Mesenchymal stem cell (in vitro differentiated cells and primary cell): ENCODE measurements around the gene RASAL2.

ENCODE experiments used
- DNase-seq: peaks from one replicate; pipeline ENCODE4 v3.0.0-alpha.2; 2013
- H2AFZ ChIP-seq: one replicate; pipeline ENCODE4 v1.6.1; 2013; ENCODE audit warnings: low read depth, mild to moderate bottlenecking, control low read depth, inconsistent platforms, low read length, moderate library complexity
- H2AK5ac ChIP-seq: 2 replicates; pipeline ENCODE4 v1.6.1; 2013; ENCODE audit warnings: low read length, moderate library complexity, mild to moderate bottlenecking, inconsistent platforms; ENCODE audit not compliant: severe bottlenecking
- H2BK120ac ChIP-seq: one replicate; pipeline ENCODE4 v1.6.1; 2013; ENCODE audit warnings: low read depth, mild to moderate bottlenecking, inconsistent platforms, low read length, moderate library complexity
- H2BK12ac ChIP-seq, 2 experiments: one replicate each; pipeline ENCODE4 v1.6.1; 2013; ENCODE audit warnings: inconsistent platforms in 2 of 2, low read length in 2 of 2, mild to moderate bottlenecking in 2 of 2, moderate library complexity in 2 of 2, control low read depth in 1 of 2
- H2BK15ac ChIP-seq: one replicate; pipeline ENCODE4 v1.6.1; 2013; ENCODE audit warnings: mild to moderate bottlenecking, low read depth, inconsistent platforms; ENCODE audit not compliant: poor library complexity, severe bottlenecking
- H2BK5ac ChIP-seq: 2 replicates; pipeline ENCODE4 v1.6.1; 2013; ENCODE audit warnings: low read depth, mild to moderate bottlenecking, low read length, control low read depth, inconsistent platforms; ENCODE audit not compliant: poor library complexity, severe bottlenecking
- H3K14ac ChIP-seq, 2 experiments: one replicate each; pipeline ENCODE4 v1.6.1; 2013; ENCODE audit warnings: inconsistent platforms in 2 of 2, low read length in 2 of 2, control low read depth in 1 of 2, mild to moderate bottlenecking in 1 of 2, moderate library complexity in 1 of 2
- H3K18ac ChIP-seq, 2 experiments: one replicate each; pipeline ENCODE4 v1.6.1; 2013; ENCODE audit warnings: inconsistent platforms in 2 of 2, low read length in 2 of 2, control low read depth in 1 of 2, low read depth in 1 of 2, mild to moderate bottlenecking in 1 of 2
- H3K23ac ChIP-seq, 2 experiments: one replicate each; pipeline ENCODE4 v1.6.1; 2013; ENCODE audit warnings: inconsistent platforms in 2 of 2, low read length in 2 of 2, mild to moderate bottlenecking in 2 of 2, moderate library complexity in 2 of 2, control low read depth in 1 of 2
- H3K27ac ChIP-seq: 2 replicates; pipeline ENCODE4 v1.5.1; 2013; ENCODE audit warnings: mild to moderate bottlenecking, moderate library complexity, low read length, control low read depth, inconsistent platforms; ENCODE audit not compliant: poor library complexity, severe bottlenecking
- H3K27me3 ChIP-seq, 2 experiments: 2 replicates each; pipeline versions ENCODE4 v1.6.1 to v1.7.0; 2013; ENCODE audit warnings: low read length in 2 of 2, mild to moderate bottlenecking in 2 of 2, moderate library complexity in 2 of 2, control low read depth in 1 of 2, inconsistent platforms in 1 of 2; ENCODE audit not compliant: control insufficient read depth in 1 of 2, insufficient read depth in 1 of 2
- H3K36me3 ChIP-seq, 2 experiments: 2 replicates each; pipeline versions ENCODE4 v1.6.1 to v1.7.0; 2013; ENCODE audit warnings: low read length in 2 of 2, control low read depth in 1 of 2, inconsistent platforms in 1 of 2, low read depth in 1 of 2, mild to moderate bottlenecking in 1 of 2; ENCODE audit not compliant: insufficient read depth in 2 of 2, control insufficient read depth in 1 of 2
- H3K4ac ChIP-seq, 2 experiments: one replicate each; pipeline ENCODE4 v1.6.1; 2013; ENCODE audit warnings: inconsistent platforms in 2 of 2, low read length in 2 of 2, mild to moderate bottlenecking in 2 of 2, moderate library complexity in 2 of 2, control low read depth in 1 of 2, low read depth in 1 of 2
- H3K4me1 ChIP-seq: 2 replicates; pipeline ENCODE4 v1.6.1; 2013; ENCODE audit warnings: low read depth, low read length, control low read depth; ENCODE audit not compliant: control insufficient read depth, insufficient read depth
- H3K4me2 ChIP-seq: 2 replicates; pipeline ENCODE4 v1.6.1; 2013; ENCODE audit warnings: low read length, mild to moderate bottlenecking, inconsistent platforms; ENCODE audit not compliant: poor library complexity, severe bottlenecking
- H3K4me3 ChIP-seq, 2 experiments: 2 replicates each; pipeline versions ENCODE4 v1.5.1 to v1.7.0; 2013; ENCODE audit warnings: low read length in 2 of 2, mild to moderate bottlenecking in 2 of 2, control low read depth in 1 of 2, low read depth in 1 of 2; ENCODE audit not compliant: insufficient read depth in 1 of 2
- H3K79me1 ChIP-seq: replicated peaks from 2 replicates; pipeline ENCODE4 v1.6.1; 2013; ENCODE audit warnings: mild to moderate bottlenecking, control low read depth, low read length, inconsistent platforms; ENCODE audit not compliant: poor library complexity, severe bottlenecking
- H3K9ac ChIP-seq: 2 replicates; pipeline ENCODE4 v1.7.0; 2013; ENCODE audit warnings: mild to moderate bottlenecking, low read length, moderate library complexity
- H3K9me3 ChIP-seq: 2 replicates; pipeline ENCODE4 v1.7.0; 2013; ENCODE audit warnings: mild to moderate bottlenecking, low read length; ENCODE audit not compliant: control insufficient read depth
- H4K8ac ChIP-seq: one replicate; pipeline ENCODE4 v1.6.1; 2013; ENCODE audit warnings: inconsistent platforms, mild to moderate bottlenecking, low read length, moderate library complexity
- H4K91ac ChIP-seq: one replicate; pipeline ENCODE4 v1.6.1; 2013; ENCODE audit warnings: mild to moderate bottlenecking, low read length, inconsistent platforms
- WGBS: methylation state at CpG from one replicate; pipeline ENCODE4 v1.1.7; 2013; ENCODE audit warnings: mixed read lengths; 5-methylcytosine and 5-hydroxymethylcytosine counted together

The RASAL2 gene

GRCh38 chr1:178263341-178263740, 169.4 kb downstream of the RASAL2 start:
- no peak overlapping the region for H4K8ac ChIP-seq
- no peak overlapping the region for H2BK12ac ChIP-seq
- H2AK5ac ChIP-seq, result no peak overlapping the region
- no peaks in the 10 kb centered on the region for H3K36me3 ChIP-seq
- H2BK120ac ChIP-seq, result no peak overlapping the region
- peak; percentile 75 for DNase-seq
- H2AFZ ChIP-seq, result no peak overlapping the region
- H3K23ac ChIP-seq, result no peak overlapping the region
- H3K14ac ChIP-seq, result no peak overlapping the region
- no peak overlapping the region for H3K4me2 ChIP-seq
- H3K79me1 ChIP-seq, result peaks cover 16% of the 10 kb centered on the region
- H3K9me3 ChIP-seq, result no peaks in the 10 kb centered on the region
- H3K4me3 ChIP-seq, result no peak overlapping the region
- H3K4me1 ChIP-seq, result peaks cover 4% of the 10 kb centered on the region
- 55% methylated on average over 2 of the region's 2 CpGs for WGBS
- H3K27ac ChIP-seq, result peak overlapping the region; percentile 29
- no peak overlapping the region for H3K18ac ChIP-seq
- no peak overlapping the region for H2BK15ac ChIP-seq
- no peak overlapping the region for H4K91ac ChIP-seq
- H2BK5ac ChIP-seq, result no peak overlapping the region
- H3K27me3 ChIP-seq, result no peaks in the 10 kb centered on the region
- H3K4ac ChIP-seq, result no peak overlapping the region
- H3K9ac ChIP-seq, result no peak overlapping the region

DNA sequence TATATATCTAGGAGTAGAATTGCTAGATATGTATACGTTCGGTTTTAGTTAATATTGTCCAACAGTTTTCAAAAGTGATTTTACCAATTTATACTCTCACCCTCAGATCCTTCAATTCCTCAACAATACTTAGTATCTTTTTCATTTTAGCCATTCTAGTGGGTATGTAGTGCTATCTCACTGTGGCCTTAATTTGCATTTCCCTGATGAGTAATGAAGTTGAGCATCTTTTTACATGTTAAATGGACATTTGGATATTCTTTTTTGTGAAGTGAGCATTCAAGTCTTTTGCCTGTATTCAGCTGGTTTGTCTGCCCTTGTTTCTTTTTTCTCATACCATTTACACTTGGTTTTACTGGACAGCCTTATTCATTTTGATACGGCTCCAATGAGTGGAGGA, 172.2 kb downstream of the RASAL2 start:
- H2AFZ ChIP-seq, result no peak overlapping the region
- no peaks in the 10 kb centered on the region for H3K36me3 ChIP-seq
- no peak overlapping the region for H3K23ac ChIP-seq
- H3K4me3 ChIP-seq, result no peak overlapping the region
- H2BK12ac ChIP-seq, result no peak overlapping the region
- H3K4me2 ChIP-seq, result no peak overlapping the region
- H2BK15ac ChIP-seq, result no peak overlapping the region
- no peak for DNase-seq
- no peak overlapping the region for H3K9ac ChIP-seq
- WGBS, result 93% methylated on average over 1 of the region's 3 CpGs
- H3K4ac ChIP-seq, result no peak overlapping the region
- H2BK120ac ChIP-seq, result no peak overlapping the region
- H3K18ac ChIP-seq, result no peak overlapping the region
- H3K27ac ChIP-seq, result peak overlapping the region; percentile 10
- no peaks in the 10 kb centered on the region for H3K9me3 ChIP-seq
- peaks cover 18% of the 10 kb centered on the region for H3K79me1 ChIP-seq
- no peak overlapping the region for H4K8ac ChIP-seq
- peaks cover 6% of the 10 kb centered on the region for H3K4me1 ChIP-seq
- no peak overlapping the region for H2BK5ac ChIP-seq
- no peaks in the 10 kb centered on the region for H3K27me3 ChIP-seq
- peak overlapping the region; percentile 59 for H2AK5ac ChIP-seq
- H4K91ac ChIP-seq, result no peak overlapping the region
- H3K14ac ChIP-seq, result no peak overlapping the region

DNA sequence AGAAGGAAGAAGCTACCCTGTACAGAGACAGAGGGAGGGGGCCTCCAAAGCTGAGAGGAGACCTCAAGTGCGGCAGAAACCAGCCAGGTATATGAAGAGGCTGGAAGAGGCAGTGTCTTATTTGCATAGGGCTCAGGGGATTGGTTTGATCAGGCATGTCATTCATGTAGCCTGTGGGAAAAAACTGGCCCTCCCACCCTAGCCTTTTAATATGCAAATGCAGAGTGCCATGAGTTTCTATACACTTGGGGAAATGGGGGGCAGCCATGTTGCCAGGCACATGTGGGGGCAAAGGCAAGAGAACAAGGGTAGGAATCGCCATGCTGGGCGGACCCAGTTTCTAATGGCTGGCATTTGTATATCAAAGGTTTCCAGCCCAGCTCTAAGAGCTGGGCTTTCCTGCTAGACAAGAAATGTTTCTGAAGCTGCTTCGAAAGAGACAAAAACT, 172.7 kb downstream of the RASAL2 start:
- Histone ChIP-seq H3K4me1 (peaks cover 6% of the 10 kb centered on the region), H3K27me3 (no peaks in the 10 kb centered on the region), H4K8ac (no peak overlapping the region), H3K4me2 (no peak overlapping the region), H3K36me3 (no peaks in the 10 kb centered on the region), H2BK5ac (no peak overlapping the region), H2BK12ac (peak overlapping the region in 1 of 2 experiments; percentile 39), H3K4ac (peak overlapping the region in 1 of 2 experiments; percentile 28), H2AFZ (no peak overlapping the region), H4K91ac (no peak overlapping the region), H2AK5ac (peak overlapping the region; percentile 59), H3K18ac (no peak overlapping the region), H3K14ac (no peak overlapping the region), H2BK15ac (no peak overlapping the region), H3K4me3 (no peak overlapping the region), H3K9me3 (no peaks in the 10 kb centered on the region), H2BK120ac (no peak overlapping the region), H3K27ac (peak overlapping the region; percentile 10), H3K9ac (no peak overlapping the region), H3K79me1 (peaks cover 19% of the 10 kb centered on the region), H3K23ac (peak overlapping the region in 1 of 2 experiments; percentile 52)
- WGBS, result 71% methylated on average over 4 of the region's 4 CpGs
- no peak for DNase-seq

DNA sequence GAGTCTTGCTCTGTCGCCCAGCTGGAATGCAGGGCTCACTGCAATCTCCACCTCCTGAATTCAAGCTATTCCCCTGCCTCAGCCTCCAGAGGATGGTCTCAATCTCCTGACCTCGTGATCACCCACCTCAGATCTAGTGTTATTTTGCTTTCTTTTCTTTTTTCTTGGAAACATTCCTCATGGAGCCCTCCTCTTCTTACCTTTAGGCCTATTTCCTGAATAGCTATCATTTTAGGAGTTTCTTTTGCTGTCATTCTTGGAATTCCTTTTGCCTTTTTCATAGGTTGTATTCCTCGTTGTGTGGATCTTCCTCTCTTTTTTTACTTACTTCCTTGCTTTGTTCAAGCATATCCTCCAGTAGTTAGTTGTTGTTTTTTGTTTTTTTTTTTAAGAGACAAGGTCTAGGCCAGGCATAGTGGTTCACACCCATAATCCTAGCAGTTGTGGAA, 173.8 kb downstream of the RASAL2 start:
- Histone ChIP-seq H3K9ac (no peak overlapping the region), H3K36me3 (no peaks in the 10 kb centered on the region), H3K4me2 (no peak overlapping the region), H3K4me1 (peaks cover 6% of the 10 kb centered on the region), H3K4me3 (no peak overlapping the region), H2BK15ac (no peak overlapping the region), H3K18ac (no peak overlapping the region), H2AFZ (no peak overlapping the region), H3K27me3 (no peaks in the 10 kb centered on the region), H2BK5ac (peak overlapping the region; percentile 38), H3K79me1 (peaks cover 17% of the 10 kb centered on the region), H2AK5ac (peak overlapping the region; percentile 35), H3K9me3 (no peaks in the 10 kb centered on the region), H2BK120ac (no peak overlapping the region), H2BK12ac (no peak overlapping the region), H3K4ac (no peak overlapping the region), H4K91ac (no peak overlapping the region), H3K27ac (peak overlapping the region; percentile 90), H3K14ac (no peak overlapping the region), H4K8ac (no peak overlapping the region), H3K23ac (no peak overlapping the region)
- no peak for DNase-seq
- 18% methylated on average over 2 of the region's 3 CpGs for WGBS
